RPMI7951 (cell line): ENCODE measurements around the gene FOXR2. TPM values are rescaled to one million over a fixed set of nuclear protein-coding genes. Genes with fewer than 3 reads are reported as not detected.

Source experiments
- DNase-seq: peaks from one replicate; pipeline ENCODE4 v3.0.0-alpha.2; 2012; ENCODE audit warnings: low read depth
- total RNA-seq: library from RNA; depleted of rRNA; stranded (reverse); fragments of >200 nt; shearing (Covaris generic); gene quantifications from 2 replicates; pipeline ENCODE4 v1.2.3, GENCODE V29; 2014; rRNA removed

Gene FOXR2, protein sequence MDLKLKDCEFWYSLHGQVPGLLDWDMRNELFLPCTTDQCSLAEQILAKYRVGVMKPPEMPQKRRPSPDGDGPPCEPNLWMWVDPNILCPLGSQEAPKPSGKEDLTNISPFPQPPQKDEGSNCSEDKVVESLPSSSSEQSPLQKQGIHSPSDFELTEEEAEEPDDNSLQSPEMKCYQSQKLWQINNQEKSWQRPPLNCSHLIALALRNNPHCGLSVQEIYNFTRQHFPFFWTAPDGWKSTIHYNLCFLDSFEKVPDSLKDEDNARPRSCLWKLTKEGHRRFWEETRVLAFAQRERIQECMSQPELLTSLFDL
- 1.2 and 2.0 TPM in 2 replicates for total RNA-seq

DNA sequence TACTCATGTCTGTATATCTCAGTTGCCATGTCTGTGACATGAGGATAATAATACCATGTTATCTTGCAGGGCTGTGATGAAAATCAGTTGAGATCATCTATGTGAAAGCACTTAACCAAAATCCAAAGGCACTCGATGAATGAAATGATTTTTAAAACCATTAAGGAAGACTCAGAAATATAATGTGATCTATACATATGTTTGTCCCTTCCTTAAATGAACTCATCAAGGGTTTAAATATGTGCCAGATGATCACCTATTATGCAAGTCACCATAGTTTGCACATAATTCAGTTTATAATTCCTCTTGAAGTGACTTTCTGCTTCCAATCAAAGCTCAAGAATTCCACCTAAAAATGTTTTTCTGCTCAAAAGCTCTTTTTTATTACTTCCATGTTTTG, at the start of gene FOXR2:
Gene FOXR2, plus strand, starts transcription at position 301 of the 400 bp plus-strand sequence. CDS start 312 bp downstream, outside the sequence.
- no peak for DNase-seq

DNA sequence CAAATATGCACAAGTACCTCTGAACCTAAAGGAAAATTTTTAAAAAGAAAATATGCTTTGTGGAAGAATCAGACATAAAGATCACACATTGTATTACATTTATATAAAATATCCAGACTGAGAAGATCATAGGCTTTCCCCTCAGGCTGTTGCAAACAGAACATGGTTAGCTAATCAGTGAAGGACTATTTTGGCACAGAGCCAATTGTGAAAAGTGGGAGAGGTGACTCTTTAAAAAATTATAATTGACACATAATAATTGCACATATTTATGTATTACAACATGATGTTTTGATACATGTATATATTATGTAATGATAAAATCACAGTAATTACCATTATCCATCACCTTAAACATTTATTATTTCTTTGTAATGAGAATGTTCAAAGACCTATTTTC, 44.1 kb upstream of the FOXR2 start:
- DNase-seq, result no peak

DNA sequence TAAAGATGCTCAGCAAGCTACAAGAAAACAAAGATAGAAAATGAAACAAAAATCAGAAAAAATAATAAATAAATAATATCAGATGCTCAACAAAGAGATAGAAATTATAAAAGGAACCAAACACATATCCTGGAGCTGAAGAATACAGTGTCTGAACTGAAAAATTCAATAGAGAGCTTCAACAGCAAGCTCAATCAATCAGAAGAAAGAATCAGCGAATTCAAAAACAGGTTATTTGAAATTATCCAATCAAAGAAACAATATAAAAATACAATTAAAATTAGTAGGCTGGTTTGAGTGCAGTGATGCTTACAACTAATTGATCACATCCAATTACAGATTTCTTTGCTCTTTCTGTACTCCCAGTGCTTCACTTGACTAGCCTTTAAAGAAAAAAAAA, 40.8 kb upstream of the FOXR2 start:
- DNase-seq, result no peak

DNA sequence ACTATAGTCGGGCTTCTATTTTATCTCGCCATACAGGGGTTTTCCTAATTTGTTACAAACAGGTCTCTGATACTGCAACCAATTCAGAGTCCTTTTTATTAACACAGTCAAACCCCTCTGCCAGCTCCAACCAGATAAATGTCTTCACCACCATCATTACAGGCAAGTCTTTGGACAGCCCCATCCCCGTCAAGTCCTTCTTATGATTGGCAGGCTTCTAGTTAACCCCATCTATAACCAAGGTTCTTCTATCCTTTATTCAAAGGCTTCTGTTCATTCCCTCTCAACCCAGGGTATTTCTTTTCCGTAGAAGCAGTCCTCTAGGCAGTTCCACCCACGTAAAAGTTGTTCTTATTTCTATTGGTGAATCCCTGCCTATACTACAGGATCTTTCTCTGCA, 29.9 kb upstream of the FOXR2 start:
- DNase-seq, result peak; percentile 25

- DNase-seq, result peak; percentile 72
Measured at GRCh38 chrX:55593756-55594257, 29.4 kb upstream of the FOXR2 start.

DNA sequence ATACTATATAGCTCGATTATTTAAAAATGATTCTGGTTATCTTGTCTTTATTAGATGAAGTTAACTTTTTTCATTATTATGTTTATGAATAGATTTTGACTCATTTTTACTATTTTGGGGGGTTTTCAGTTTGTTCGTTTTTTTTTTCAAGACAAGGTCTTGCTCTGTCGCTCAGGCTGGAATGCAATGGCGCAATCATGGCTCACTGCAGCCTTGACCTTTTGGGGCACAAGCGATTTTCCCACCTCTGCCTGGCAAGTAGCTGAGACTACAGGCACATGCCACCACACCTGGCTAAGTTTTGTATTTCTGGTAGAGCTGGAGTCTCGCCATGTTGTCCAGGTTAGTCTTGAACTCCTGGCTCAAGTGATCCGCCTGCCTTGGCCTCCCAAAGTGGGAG, 24.9 kb upstream of the FOXR2 start:
- DNase-seq, result no peak

GRCh38 chrX:55619547-55619946, 3.7 kb upstream of the FOXR2 start:
- DNase-seq, result no peak

DNA sequence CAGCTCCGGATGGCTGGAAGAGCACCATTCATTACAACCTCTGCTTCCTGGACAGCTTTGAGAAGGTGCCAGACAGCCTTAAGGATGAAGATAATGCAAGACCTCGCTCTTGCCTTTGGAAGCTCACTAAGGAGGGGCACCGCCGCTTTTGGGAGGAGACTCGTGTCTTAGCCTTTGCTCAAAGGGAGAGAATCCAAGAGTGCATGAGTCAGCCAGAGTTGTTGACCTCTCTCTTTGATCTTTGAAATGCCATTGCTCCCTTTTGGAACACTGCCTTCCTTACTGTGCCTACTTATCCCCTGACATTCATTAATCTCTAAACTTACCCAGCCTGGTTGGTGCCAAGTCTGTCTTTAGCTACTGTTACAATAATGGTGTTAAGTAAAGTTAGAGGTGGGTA, 1.2 kb downstream of the FOXR2 start:
- peak; percentile 82 for DNase-seq

GRCh38 chrX:55636109-55636508, 12.9 kb downstream of the FOXR2 start:
- DNase-seq, result no peak

DNA sequence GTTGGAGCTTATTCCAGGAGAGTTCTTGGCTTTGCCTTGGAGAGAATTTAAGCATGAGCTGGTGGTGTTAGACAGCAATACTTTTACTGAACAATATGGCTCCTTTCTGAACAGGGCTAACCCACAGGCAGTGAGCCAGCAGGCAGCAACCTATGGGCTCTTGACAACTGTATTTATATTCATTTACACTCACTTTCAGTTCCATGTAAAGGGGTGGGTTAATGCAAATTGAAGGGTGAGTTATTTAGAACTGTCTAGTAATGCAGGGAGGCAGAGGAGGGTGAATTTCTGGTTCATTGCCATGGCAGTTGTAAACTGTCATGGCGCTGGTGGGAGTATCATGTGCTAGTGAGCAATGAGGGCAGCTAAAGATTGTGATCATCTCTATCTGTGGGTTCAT, 15.7 kb downstream of the FOXR2 start:
- DNase-seq, result no peak

DNA sequence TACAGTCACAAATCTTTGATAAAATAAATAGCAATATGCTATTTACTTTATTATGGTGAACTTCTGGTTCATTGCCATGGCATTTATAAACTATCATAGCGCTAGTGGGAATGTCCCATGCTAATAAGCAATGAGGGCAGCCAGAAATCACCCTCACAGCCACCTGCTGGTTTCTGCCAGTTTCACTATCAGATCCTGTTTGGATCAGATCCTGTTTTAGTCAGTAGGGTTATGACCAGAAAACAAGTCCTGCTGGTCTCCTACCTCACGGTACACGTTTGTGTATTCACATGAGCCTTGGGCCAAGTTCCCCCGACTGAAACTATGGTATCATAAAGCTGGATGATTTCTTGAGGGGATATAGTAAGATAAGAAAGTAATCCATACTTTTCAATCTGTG, 17.7 kb downstream of the FOXR2 start:
- DNase-seq, result no peak

DNA sequence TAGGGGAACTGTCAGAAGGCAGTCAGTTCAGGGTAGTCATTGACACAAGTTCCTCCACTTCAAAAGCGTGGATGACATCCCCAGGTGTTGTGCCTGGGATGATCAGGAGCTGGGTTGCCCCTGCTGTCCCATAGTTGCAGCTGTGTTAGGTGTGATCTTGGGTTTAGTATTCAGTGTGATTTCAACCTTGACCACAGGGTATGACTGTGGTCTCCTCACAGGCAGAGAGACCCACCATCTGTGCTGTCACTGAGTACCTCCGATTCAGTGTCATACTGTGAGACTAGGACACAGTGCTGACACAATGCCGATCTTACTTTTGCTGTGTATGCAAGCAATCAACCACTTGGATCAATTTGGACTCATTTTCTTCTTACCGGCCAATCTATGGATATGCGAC, 25.2 kb downstream of the FOXR2 start:
- no peak for DNase-seq

GRCh38 chrX:55659931-55660330, 36.7 kb downstream of the FOXR2 start:
- DNase-seq, result no peak

- DNase-seq, result no peak
Measured at GRCh38 chrX:55663584-55663983, 40.4 kb downstream of the FOXR2 start.

DNA sequence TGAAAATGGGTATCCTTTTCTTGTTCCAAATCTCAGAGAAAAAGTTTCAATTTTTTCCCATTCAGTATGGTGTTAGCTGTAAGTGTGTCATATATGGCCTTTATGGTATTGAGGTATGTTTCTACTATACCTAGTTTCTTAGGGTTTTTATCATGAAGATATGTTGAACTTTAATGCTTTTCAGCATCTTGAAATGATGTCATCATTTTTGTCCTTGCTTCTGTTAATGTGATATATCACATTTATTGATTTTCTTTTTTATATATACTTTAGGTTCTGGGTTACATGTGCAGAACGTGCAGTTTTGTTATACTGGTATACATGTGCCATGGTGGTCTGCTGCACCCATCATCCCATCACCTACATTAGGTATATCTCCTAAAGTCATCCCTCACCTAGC, 44.9 kb downstream of the FOXR2 start:
- no peak for DNase-seq

Other genes with a start within 250 kb of the FOXR2 start
- 39.5 and 39.7 TPM in 2 replicates for gene MAGEH1, start 171.3 kb upstream of the FOXR2 start, total RNA-seq
- 0.49 and 1.1 TPM in 2 replicates for gene USP51, start 133.6 kb upstream of the FOXR2 start, total RNA-seq
- gene RRAGB, start 94.3 kb downstream of the FOXR2 start, total RNA-seq, result 16.7 and 17.1 TPM in 2 replicates